Stimulated activated naive B cell treated with anti-CD40 and anti-IgM and Interleukin-4, amounts not matched to agents 10 μg/mL and 1 μg/mL and 100 μg/mL, for 72 hours (primary cell): Measurements from ENCODE around the gene SLC44A1.

Experiments
- ATAC-seq, 2 donors: fragments of 150-1000 bp; cut with Tn5 transposase; replicated peaks; 2 replicates each; pipeline ENCODE4 v1.10.0; 2021; ENCODE audit warnings: moderate library complexity in 1 of 2
- DNase-seq: peaks from one replicate; pipeline ENCODE4 v3.0.0; 2021
- H3K27ac Mint-ChIP-seq: one replicate; pipeline ENCODE4 v1.8.0; 2022; ENCODE audit warnings: mild to moderate bottlenecking, mixed read lengths
- H3K27me3 Mint-ChIP-seq, 2 donors: one replicate each; pipeline ENCODE4 v1.8.0; 2022; ENCODE audit warnings: mixed read lengths in 2 of 2
- H3K36me3 Mint-ChIP-seq, 2 donors: one replicate each; pipeline ENCODE4 v1.8.0; 2022; ENCODE audit warnings: mixed read lengths in 2 of 2, mild to moderate bottlenecking in 1 of 2
- H3K4me1 Mint-ChIP-seq, 2 donors: one replicate each; pipeline ENCODE4 v1.8.0; 2022; ENCODE audit warnings: mixed read lengths in 2 of 2, mild to moderate bottlenecking in 1 of 2
- H3K4me3 Mint-ChIP-seq, 2 donors: one replicate each; pipeline ENCODE4 v1.8.0; 2022; ENCODE audit warnings: mild to moderate bottlenecking in 2 of 2, mixed read lengths in 2 of 2, moderate library complexity in 1 of 2
- H3K9me3 Mint-ChIP-seq, 2 donors: one replicate each; pipeline ENCODE4 v1.8.0; 2022; ENCODE audit warnings: mixed read lengths in 2 of 2, mild to moderate bottlenecking in 1 of 2

Gene SLC44A1

DNA sequence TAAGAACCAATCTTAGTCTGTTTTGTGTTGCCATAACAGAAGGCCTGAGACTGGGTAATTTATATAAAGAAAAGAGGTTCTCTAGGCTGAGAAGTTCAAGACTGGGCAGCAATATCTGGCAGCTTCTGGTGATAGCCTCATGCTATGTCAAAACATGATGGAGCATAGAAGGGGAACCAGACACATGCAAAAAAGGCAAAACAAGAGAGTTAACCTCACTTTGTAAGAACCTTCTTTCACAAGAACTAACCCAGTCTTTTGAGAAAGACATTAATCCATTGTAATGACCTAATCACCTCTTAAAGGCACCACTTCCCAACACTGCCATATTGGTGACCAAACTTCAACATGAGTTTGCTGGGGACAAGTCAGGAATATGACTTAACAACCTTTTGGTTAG, 240.7 kb downstream of the SLC44A1 start:
- DNase-seq (no peak), ATAC-seq (no peak)
- Mint-ChIP-seq H3K36me3 (peaks cover 3 to 4% of the 10 kb centered on the region in 2 donors), H3K4me3 (no peak overlapping the region), H3K9me3 (no peaks in the 10 kb centered on the region), H3K4me1 (peaks cover 4 to 13% of the 10 kb centered on the region in 2 donors), H3K27ac (no peak overlapping the region), H3K27me3 (no peaks in the 10 kb centered on the region)
